Measurements from ENCODE around the gene MAPK8.

MAPK8 gene

GRCh38 chr10:48469516-48470020 is 163.1 kb downstream of the MAPK8 start:
- Histone ChIP-seq H3K14ac (ENCODE audit: low read length) (no peak overlapping the region), H3K4me3 (ENCODE audit: low read depth, low read length) (no peak overlapping the region), H3K4ac (ENCODE audit: low read depth, low read length) (no peak overlapping the region), H4K91ac (ENCODE audit: low read depth, low read length) (no peak overlapping the region), H3K27ac (ENCODE audit: low read depth, low read length) (no peak overlapping the region), H3K36me3 (ENCODE audit: control insufficient read depth in 1 of 2, insufficient read depth in 2 of 2, low read length in 2 of 2) (no peaks in the 10 kb centered on the region), H3K27me3 (ENCODE audit: insufficient read depth, low read length) (no peaks in the 10 kb centered on the region), H3K4me1 (ENCODE audit: control insufficient read depth in 1 of 2, insufficient read depth in 2 of 2, low read length in 2 of 2) (peaks cover 18% of the 10 kb centered on the region in 2 experiments), H2BK12ac (ENCODE audit: low read length) (no peak overlapping the region), H2BK120ac (ENCODE audit: insufficient read depth, low read length, poor library complexity) (no peak overlapping the region), H2BK5ac (ENCODE audit: low read depth, low read length, poor library complexity) (no peak overlapping the region), H4K12ac (ENCODE audit: low read depth, low read length) (no peak overlapping the region), H3K79me2 (ENCODE audit: control insufficient read depth, insufficient read depth, low read length, poor library complexity) (peaks cover 1% of the 10 kb centered on the region), H4K8ac (ENCODE audit: low read depth, low read length) (no peak overlapping the region), H2AFZ (ENCODE audit: insufficient read depth, low read length, poor library complexity) (no peak overlapping the region), H3K18ac (ENCODE audit: low read length) (no peak overlapping the region), H3K9me3 (ENCODE audit: insufficient read depth, low read depth, low read length) (no peaks in the 10 kb centered on the region), H2AK5ac (ENCODE audit: low read length) (no peak overlapping the region), H3K79me1 (ENCODE audit: low read length) (peaks cover 2% of the 10 kb centered on the region), H3K23ac (ENCODE audit: low read length) (no peak overlapping the region), H3K4me2 (ENCODE audit: low read length) (no peak overlapping the region), H3K9ac (ENCODE audit: low read length) (no peak overlapping the region)
- DNase-seq = no peak
- WGBS (ENCODE audit: extremely low coverage, insufficient coverage, insufficient read length) = no CpG with 5 or more reads among the region's 4 CpGs

- Histone ChIP-seq H3K79me2 (ENCODE audit: control insufficient read depth, insufficient read depth, low read length, poor library complexity) (peaks cover 1% of the 10 kb centered on the region), H3K9ac (ENCODE audit: low read length) (no peak overlapping the region), H3K4me3 (ENCODE audit: low read depth, low read length) (no peak overlapping the region), H3K27me3 (ENCODE audit: insufficient read depth, low read length) (no peaks in the 10 kb centered on the region), H3K4me2 (ENCODE audit: low read length) (no peak overlapping the region), H4K91ac (ENCODE audit: low read depth, low read length) (no peak overlapping the region), H3K4ac (ENCODE audit: low read depth, low read length) (no peak overlapping the region), H3K27ac (ENCODE audit: low read depth, low read length) (no peak overlapping the region), H2BK12ac (ENCODE audit: low read length) (no peak overlapping the region), H2AK5ac (ENCODE audit: low read length) (no peak overlapping the region), H3K23ac (ENCODE audit: low read length) (no peak overlapping the region), H2AFZ (ENCODE audit: insufficient read depth, low read length, poor library complexity) (no peak overlapping the region), H3K4me1 (ENCODE audit: control insufficient read depth in 1 of 2, insufficient read depth in 2 of 2, low read length in 2 of 2) (peaks cover 18% of the 10 kb centered on the region in 2 experiments), H4K12ac (ENCODE audit: low read depth, low read length) (no peak overlapping the region), H3K9me3 (ENCODE audit: insufficient read depth, low read depth, low read length) (no peaks in the 10 kb centered on the region), H2BK120ac (ENCODE audit: insufficient read depth, low read length, poor library complexity) (no peak overlapping the region), H3K79me1 (ENCODE audit: low read length) (peaks cover 2% of the 10 kb centered on the region), H3K18ac (ENCODE audit: low read length) (no peak overlapping the region), H3K36me3 (ENCODE audit: control insufficient read depth in 1 of 2, insufficient read depth in 2 of 2, low read length in 2 of 2) (no peaks in the 10 kb centered on the region), H4K8ac (ENCODE audit: low read depth, low read length) (no peak overlapping the region), H2BK5ac (ENCODE audit: low read depth, low read length, poor library complexity) (no peak overlapping the region), H3K14ac (ENCODE audit: low read length) (no peak overlapping the region)
- WGBS (ENCODE audit: extremely low coverage, insufficient coverage, insufficient read length) = no CpG with 5 or more reads among the region's 5 CpGs
- no peak for DNase-seq
Observed at GRCh38 chr10:48470115-48470892, 163.8 kb downstream of the MAPK8 start.

GRCh38 chr10:48470893-48471805 is 164.7 kb downstream of the MAPK8 start:
- H4K8ac ChIP-seq (ENCODE audit: low read depth, low read length) = no peak overlapping the region
- peaks cover 1% of the 10 kb centered on the region for H3K79me2 ChIP-seq (ENCODE audit: control insufficient read depth, insufficient read depth, low read length, poor library complexity)
- H2AFZ ChIP-seq (ENCODE audit: insufficient read depth, low read length, poor library complexity) = no peak overlapping the region
- peaks cover 15 to 16% of the 10 kb centered on the region in 2 experiments for H3K4me1 ChIP-seq (ENCODE audit: control insufficient read depth in 1 of 2, insufficient read depth in 2 of 2, low read length in 2 of 2)
- no CpG with 5 or more reads among the region's 8 CpGs for WGBS (ENCODE audit: extremely low coverage, insufficient coverage, insufficient read length)
- H3K79me1 ChIP-seq (ENCODE audit: low read length) = peaks cover 2% of the 10 kb centered on the region
- H4K12ac ChIP-seq (ENCODE audit: low read depth, low read length) = no peak overlapping the region
- no peaks in the 10 kb centered on the region for H3K27me3 ChIP-seq (ENCODE audit: insufficient read depth, low read length)
- no peak overlapping the region for H3K18ac ChIP-seq (ENCODE audit: low read length)
- no peak overlapping the region for H3K9ac ChIP-seq (ENCODE audit: low read length)
- H3K9me3 ChIP-seq (ENCODE audit: insufficient read depth, low read depth, low read length) = no peaks in the 10 kb centered on the region
- H3K4ac ChIP-seq (ENCODE audit: low read depth, low read length) = no peak overlapping the region
- H4K91ac ChIP-seq (ENCODE audit: low read depth, low read length) = no peak overlapping the region
- no peak overlapping the region for H2BK120ac ChIP-seq (ENCODE audit: insufficient read depth, low read length, poor library complexity)
- H2BK5ac ChIP-seq (ENCODE audit: low read depth, low read length, poor library complexity) = no peak overlapping the region
- no peak overlapping the region for H3K23ac ChIP-seq (ENCODE audit: low read length)
- H2BK12ac ChIP-seq (ENCODE audit: low read length) = no peak overlapping the region
- H2AK5ac ChIP-seq (ENCODE audit: low read length) = no peak overlapping the region
- no peaks in the 10 kb centered on the region for H3K36me3 ChIP-seq (ENCODE audit: control insufficient read depth in 1 of 2, insufficient read depth in 2 of 2, low read length in 2 of 2)
- no peak overlapping the region for H3K4me2 ChIP-seq (ENCODE audit: low read length)
- DNase-seq = no peak
- H3K4me3 ChIP-seq (ENCODE audit: low read depth, low read length) = no peak overlapping the region
- H3K27ac ChIP-seq (ENCODE audit: low read depth, low read length) = no peak overlapping the region
- H3K14ac ChIP-seq (ENCODE audit: low read length) = no peak overlapping the region

GRCh38 chr10:48472501-48473069 is 166.1 kb downstream of the MAPK8 start:
- H3K4me3 ChIP-seq (ENCODE audit: low read depth, low read length) = no peak overlapping the region
- H3K23ac ChIP-seq (ENCODE audit: low read length) = no peak overlapping the region
- H3K14ac ChIP-seq (ENCODE audit: low read length) = no peak overlapping the region
- H2AK5ac ChIP-seq (ENCODE audit: low read length) = no peak overlapping the region
- H3K79me2 ChIP-seq (ENCODE audit: control insufficient read depth, insufficient read depth, low read length, poor library complexity) = no peaks in the 10 kb centered on the region
- no peak overlapping the region for H3K9ac ChIP-seq (ENCODE audit: low read length)
- H3K9me3 ChIP-seq (ENCODE audit: insufficient read depth, low read depth, low read length) = no peaks in the 10 kb centered on the region
- no peak overlapping the region for H3K27ac ChIP-seq (ENCODE audit: low read depth, low read length)
- H3K18ac ChIP-seq (ENCODE audit: low read length) = no peak overlapping the region
- H2BK5ac ChIP-seq (ENCODE audit: low read depth, low read length, poor library complexity) = no peak overlapping the region
- H3K4ac ChIP-seq (ENCODE audit: low read depth, low read length) = no peak overlapping the region
- no peaks in the 10 kb centered on the region for H3K36me3 ChIP-seq (ENCODE audit: control insufficient read depth in 1 of 2, insufficient read depth in 2 of 2, low read length in 2 of 2)
- no peak overlapping the region for H2BK12ac ChIP-seq (ENCODE audit: low read length)
- H4K8ac ChIP-seq (ENCODE audit: low read depth, low read length) = no peak overlapping the region
- H4K91ac ChIP-seq (ENCODE audit: low read depth, low read length) = no peak overlapping the region
- H3K27me3 ChIP-seq (ENCODE audit: insufficient read depth, low read length) = no peaks in the 10 kb centered on the region
- no peak overlapping the region for H2AFZ ChIP-seq (ENCODE audit: insufficient read depth, low read length, poor library complexity)
- H4K12ac ChIP-seq (ENCODE audit: low read depth, low read length) = no peak overlapping the region
- peaks cover 2% of the 10 kb centered on the region for H3K79me1 ChIP-seq (ENCODE audit: low read length)
- no peak for DNase-seq
- no peak overlapping the region for H3K4me2 ChIP-seq (ENCODE audit: low read length)
- H2BK120ac ChIP-seq (ENCODE audit: insufficient read depth, low read length, poor library complexity) = no peak overlapping the region
- peaks cover 11 to 13% of the 10 kb centered on the region in 2 experiments for H3K4me1 ChIP-seq (ENCODE audit: control insufficient read depth in 1 of 2, insufficient read depth in 2 of 2, low read length in 2 of 2)
- WGBS (ENCODE audit: extremely low coverage, insufficient coverage, insufficient read length) = no CpG with 5 or more reads among the region's 3 CpGs
